Stomach smooth muscle (tissue), 2 donors: Measurements from ENCODE around the gene RMND1.
"Not testable (repeated sequence)": the region's sequence is repeated elsewhere in the genome, so short reads cannot be mapped to it uniquely, and the experiment has no call there.

Experiments
- H3K27ac ChIP-seq: one replicate; pipeline ENCODE4 v1.7.0; 2013; ENCODE audit warnings: mild to moderate bottlenecking, low read length, inconsistent platforms
- H3K27me3 ChIP-seq, 2 donors: one replicate each; pipeline ENCODE4 v1.7.0; 2013; ENCODE audit warnings: low read length in 2 of 2; ENCODE audit not compliant: insufficient read depth in 2 of 2, control insufficient read depth in 1 of 2
- H3K36me3 ChIP-seq, 2 donors: one replicate each; pipeline ENCODE4 v1.7.0; 2013; ENCODE audit warnings: low read length in 2 of 2; ENCODE audit not compliant: control insufficient read depth in 2 of 2, insufficient read depth in 2 of 2
- H3K4me1 ChIP-seq: one replicate; pipeline ENCODE4 v1.7.0; 2013; ENCODE audit warnings: low read length; ENCODE audit not compliant: control insufficient read depth, insufficient read depth
- H3K4me3 ChIP-seq, 2 donors: one replicate each; pipeline ENCODE4 v1.7.0; 2013; ENCODE audit warnings: low read length in 2 of 2
- H3K9ac ChIP-seq, 2 donors: one replicate each; pipeline ENCODE4 v1.7.0; 2013; ENCODE audit warnings: low read length in 2 of 2, mild to moderate bottlenecking in 1 of 2
- H3K9me3 ChIP-seq, 2 donors: one replicate each; pipeline ENCODE4 v1.7.0; 2013; ENCODE audit warnings: low read length in 2 of 2; ENCODE audit not compliant: control insufficient read depth in 2 of 2
- donor health status: healthy.
- donor health status: Pancreatic carcinoma.

The RMND1 gene

DNA sequence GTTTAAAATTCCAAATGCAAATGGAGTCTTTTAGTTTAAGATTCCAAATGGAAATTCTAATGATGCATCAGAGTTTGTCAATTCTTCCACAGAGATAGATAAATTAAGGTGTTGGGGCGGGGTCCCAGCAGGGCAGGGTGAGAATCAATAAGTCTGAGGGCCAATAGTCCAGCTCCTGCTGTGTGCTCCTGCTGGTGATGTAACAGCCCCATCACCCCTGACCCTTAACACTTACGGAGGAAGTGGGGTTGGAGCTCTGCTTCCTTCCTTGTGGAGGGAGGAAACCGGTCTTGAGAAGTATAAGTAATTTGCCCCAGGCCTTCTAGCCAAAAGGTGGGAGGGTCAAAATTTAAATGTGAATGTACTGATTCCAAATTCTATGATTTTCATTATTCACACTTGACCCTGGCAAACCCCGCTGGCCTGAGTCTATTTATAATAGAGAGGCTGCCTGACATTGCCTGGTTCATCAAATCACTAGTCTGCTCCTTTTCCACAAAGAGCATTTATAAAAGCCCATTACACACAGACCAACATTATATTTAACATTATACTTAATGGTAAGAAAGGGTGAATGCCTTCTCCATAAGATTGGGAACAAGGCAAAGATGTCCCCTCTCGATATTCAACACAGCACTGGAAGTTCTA lies 77.8 kb downstream of the RMND1 start:
- H3K9ac ChIP-seq, result no peak overlapping the region
- peaks cover 6% of the 10 kb centered on the region for H3K4me1 ChIP-seq
- H3K27me3 ChIP-seq, result no peaks in the 10 kb centered on the region
- no peaks in the 10 kb centered on the region for H3K9me3 ChIP-seq
- peaks cover 15 to 19% of the 10 kb centered on the region in 2 donors for H3K36me3 ChIP-seq
- no peak overlapping the region for H3K27ac ChIP-seq
- H3K4me3 ChIP-seq, result no peak overlapping the region

DNA sequence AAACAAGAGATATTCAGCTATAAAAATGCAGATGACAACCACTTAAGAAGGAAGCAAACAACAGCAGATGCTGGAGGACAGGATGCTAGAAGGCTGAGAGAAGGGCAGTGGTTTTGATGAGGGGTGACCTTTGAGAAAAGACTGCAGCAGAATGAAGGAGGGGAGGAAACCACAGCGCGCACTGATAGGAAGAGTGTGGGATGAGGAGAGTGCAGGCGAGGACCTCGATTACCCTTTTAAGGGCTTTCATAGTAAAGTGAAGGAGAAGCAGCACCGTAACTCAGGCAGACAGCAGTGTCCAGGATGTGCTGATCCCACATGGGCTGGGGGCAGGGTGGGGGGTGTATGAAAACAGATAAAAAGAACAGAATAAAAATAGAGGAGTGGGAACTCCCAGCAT lies 79.8 kb downstream of the RMND1 start:
- H3K9ac ChIP-seq, result no peak overlapping the region
- H3K27me3 ChIP-seq, result no peaks in the 10 kb centered on the region
- peaks cover 15 to 19% of the 10 kb centered on the region in 2 donors for H3K36me3 ChIP-seq
- H3K4me3 ChIP-seq, result no peak overlapping the region
- H3K4me1 ChIP-seq, result peaks cover 6% of the 10 kb centered on the region
- H3K9me3 ChIP-seq, result no peaks in the 10 kb centered on the region
- H3K27ac ChIP-seq, result no peak overlapping the region

DNA sequence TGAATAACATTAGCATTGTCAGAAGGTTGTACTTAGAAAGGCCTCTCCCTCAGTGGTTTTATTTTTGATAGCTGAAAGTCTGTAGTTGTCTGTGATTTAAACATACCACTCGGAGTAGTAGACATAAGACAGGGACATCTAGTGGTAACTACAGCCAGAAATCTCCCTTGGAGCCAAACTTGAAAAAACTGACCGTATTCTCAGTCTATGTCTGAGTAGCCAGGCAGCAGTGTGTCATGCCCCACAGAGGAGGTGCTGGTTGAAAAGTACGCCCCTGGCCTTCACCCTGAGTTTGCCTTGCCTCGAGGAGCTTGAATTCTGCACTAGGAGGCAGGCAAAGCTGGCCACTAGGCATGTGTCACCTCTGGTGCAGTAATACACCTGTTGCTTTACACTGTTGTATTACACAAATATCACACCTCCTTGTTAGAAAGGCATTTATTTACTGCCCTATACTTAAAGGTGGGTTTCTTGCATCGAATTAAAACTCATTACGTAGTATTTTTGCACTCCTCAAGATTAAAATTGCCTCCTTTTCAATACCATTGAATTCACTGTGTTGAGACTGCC lies 81.3 kb downstream of the RMND1 start:
- peaks cover 6% of the 10 kb centered on the region for H3K4me1 ChIP-seq
- no peak overlapping the region for H3K27ac ChIP-seq
- H3K27me3 ChIP-seq, result no peaks in the 10 kb centered on the region
- H3K36me3 ChIP-seq, result peaks cover 27 to 30% of the 10 kb centered on the region in 2 donors
- no peaks in the 10 kb centered on the region for H3K9me3 ChIP-seq
- no peak overlapping the region for H3K4me3 ChIP-seq
- H3K9ac ChIP-seq, result no peak overlapping the region

DNA sequence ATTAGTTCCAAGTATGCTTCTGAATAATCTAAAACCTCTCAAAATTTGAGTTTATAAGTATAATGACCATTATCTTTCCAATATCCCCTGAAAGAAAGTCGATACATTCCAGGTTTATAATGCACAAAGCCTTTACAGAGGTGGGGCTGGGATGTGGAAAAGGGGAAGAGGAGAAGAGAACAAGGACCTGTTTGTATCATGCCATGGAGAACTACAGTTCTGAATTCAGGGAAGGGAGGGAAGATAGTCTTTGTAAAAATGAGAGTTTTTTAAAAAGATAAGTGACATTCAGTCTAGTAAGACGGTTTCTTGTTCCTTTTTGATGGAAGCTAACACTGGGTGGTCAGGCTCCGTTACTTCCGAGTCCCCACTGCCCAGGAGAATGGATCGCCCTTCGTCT lies 86.7 kb downstream of the RMND1 start:
- no peak overlapping the region for H3K4me3 ChIP-seq
- peaks cover 2% of the 10 kb centered on the region for H3K4me1 ChIP-seq
- H3K36me3 ChIP-seq, result peaks cover 25 to 29% of the 10 kb centered on the region in 2 donors

DNA sequence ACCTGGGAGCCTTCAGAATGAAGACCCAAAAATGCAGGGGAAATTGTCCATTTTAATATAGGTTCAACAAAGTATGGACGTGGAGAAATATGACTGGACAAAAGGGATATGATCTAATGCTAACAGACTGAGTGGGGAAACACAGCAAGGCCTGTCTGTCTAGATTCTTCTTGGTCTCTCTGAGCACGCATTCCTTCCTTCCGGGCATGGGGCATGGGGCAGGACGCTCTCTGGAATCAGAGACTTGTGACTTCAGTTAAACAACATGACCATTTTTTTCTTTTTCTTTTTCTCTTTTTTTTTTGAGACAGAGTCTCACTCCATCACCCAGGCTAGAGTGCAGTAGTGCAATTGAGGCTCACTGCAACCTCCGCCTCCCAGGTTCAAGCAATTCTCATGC lies 92.4 kb downstream of the RMND1 start:
- Histone ChIP-seq H3K36me3 (peaks cover 15 to 16% of the 10 kb centered on the region in 2 donors), H3K9ac (no peak overlapping the region), H3K27ac (no peak overlapping the region), H3K4me1 (no peaks in the 10 kb centered on the region), H3K9me3 (no peaks in the 10 kb centered on the region), H3K27me3 (no peaks in the 10 kb centered on the region), H3K4me3 (no peak overlapping the region)

More for the DNA sequence above, 86.7 kb downstream of the RMND1 start:
- Histone ChIP-seq H3K9ac (no peak overlapping the region), H3K27me3 (no peaks in the 10 kb centered on the region), H3K9me3 (no peaks in the 10 kb centered on the region), H3K27ac (no peak overlapping the region)

DNA sequence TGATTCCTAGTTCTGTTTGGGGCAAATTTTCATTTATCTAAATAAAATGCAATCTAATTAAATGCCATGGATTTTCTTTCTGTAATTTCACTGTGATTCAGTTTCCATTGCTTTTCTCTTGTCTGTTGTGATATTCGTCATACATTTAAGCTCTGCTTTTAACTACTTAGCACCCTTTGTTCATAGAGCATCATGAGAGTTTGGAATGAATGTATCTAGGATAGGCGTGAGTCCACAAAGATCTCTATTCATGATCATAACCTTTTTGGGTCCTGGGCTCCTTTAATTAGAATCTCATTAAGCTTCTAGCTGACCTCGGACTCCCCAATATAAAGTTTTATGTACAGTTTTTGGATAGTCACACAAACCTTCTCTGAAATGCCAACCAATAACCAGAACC lies 93.5 kb downstream of the RMND1 start:
- Histone ChIP-seq H3K9ac (no peak overlapping the region), H3K4me1 (no peaks in the 10 kb centered on the region), H3K9me3 (no peaks in the 10 kb centered on the region), H3K4me3 (no peak overlapping the region), H3K27me3 (no peaks in the 10 kb centered on the region), H3K27ac (no peak overlapping the region), H3K36me3 (peaks cover 15 to 16% of the 10 kb centered on the region in 2 donors)

DNA sequence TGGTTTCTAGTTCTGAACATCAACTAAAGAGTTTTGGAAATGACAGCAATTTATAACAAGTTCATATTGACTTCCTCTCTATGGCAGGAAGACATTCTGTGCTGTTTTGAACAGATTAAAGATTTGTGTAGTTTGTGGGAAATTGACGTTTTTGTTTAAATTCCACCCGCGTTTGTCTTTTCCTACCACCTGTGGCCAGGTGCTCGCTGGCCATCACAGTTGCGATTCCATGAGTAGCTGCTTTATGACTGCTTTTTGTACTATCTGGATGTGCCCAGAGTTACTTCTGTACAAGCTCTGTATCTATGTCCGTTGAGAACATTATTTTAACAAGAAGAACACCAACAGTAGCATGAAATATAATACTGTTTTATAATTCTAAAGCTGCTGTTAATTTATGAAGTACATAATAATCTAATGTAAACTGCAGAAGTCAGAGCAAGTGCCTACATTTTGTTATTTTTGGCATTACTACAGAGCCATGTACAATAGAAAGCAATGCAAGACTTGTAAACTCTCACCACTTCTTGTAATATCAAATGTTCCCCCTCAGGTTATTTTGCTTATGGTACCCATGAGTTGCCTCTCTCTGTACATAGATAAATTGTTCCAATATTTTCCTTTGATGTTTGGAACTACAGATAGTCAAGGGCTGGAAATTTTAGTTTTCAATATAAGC lies 94.0 kb downstream of the RMND1 start:
- H3K9me3 ChIP-seq, result no peaks in the 10 kb centered on the region
- H3K9ac ChIP-seq, result no peak overlapping the region
- no peak overlapping the region for H3K27ac ChIP-seq
- no peak overlapping the region for H3K4me3 ChIP-seq
- no peaks in the 10 kb centered on the region for H3K27me3 ChIP-seq
- H3K4me1 ChIP-seq, result no peaks in the 10 kb centered on the region
- peaks cover 19 to 20% of the 10 kb centered on the region in 2 donors for H3K36me3 ChIP-seq

DNA sequence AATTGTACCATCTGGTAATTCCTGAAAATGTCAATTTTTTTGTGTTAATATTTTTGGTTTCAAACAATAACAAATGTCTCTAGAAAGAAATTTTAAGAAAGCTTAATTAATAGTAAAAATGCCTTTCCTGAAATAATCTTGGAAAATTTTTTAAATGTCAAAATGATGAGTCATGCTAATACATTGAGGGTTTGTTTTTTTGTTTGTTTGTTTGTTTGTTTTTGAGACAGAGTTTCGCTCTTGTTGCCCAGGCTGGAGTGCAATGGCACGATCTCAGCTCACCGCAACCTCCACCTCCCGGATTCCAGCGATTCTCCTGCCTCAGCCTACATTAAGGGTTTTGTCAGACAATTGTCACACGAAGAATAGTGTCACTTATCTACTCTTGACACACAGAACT lies 94.9 kb downstream of the RMND1 start:
- not testable (repeated sequence) for H3K27me3 ChIP-seq, H3K9me3 ChIP-seq, H3K4me3 ChIP-seq, H3K4me1 ChIP-seq, H3K27ac ChIP-seq, H3K9ac ChIP-seq
- H3K36me3 ChIP-seq, result peaks cover 21 to 23% of the 10 kb centered on the region in 2 donors
